GM12875 (cell line): ENCODE measurements around the gene DAPK1.
A peak's percentile ranks its signal among the peaks of the same experiment; 100 is the strongest.

Experiments
- H3K4me3 ChIP-seq: one replicate; pipeline ENCODE4 v1.5.1; 2011; ENCODE audit warnings: low read depth, low read length, control low read depth
- TF ChIP-seq, protein P1 (sequence below): IDR thresholded peaks from 2 replicates; pipeline ENCODE4 v1.5.1; 2011; ENCODE audit warnings: low read depth, mild to moderate bottlenecking, control low read depth, inconsistent platforms, low read length, moderate library complexity, borderline replicate concordance; ENCODE audit not compliant: insufficient read depth

DAPK1 gene

DNA sequence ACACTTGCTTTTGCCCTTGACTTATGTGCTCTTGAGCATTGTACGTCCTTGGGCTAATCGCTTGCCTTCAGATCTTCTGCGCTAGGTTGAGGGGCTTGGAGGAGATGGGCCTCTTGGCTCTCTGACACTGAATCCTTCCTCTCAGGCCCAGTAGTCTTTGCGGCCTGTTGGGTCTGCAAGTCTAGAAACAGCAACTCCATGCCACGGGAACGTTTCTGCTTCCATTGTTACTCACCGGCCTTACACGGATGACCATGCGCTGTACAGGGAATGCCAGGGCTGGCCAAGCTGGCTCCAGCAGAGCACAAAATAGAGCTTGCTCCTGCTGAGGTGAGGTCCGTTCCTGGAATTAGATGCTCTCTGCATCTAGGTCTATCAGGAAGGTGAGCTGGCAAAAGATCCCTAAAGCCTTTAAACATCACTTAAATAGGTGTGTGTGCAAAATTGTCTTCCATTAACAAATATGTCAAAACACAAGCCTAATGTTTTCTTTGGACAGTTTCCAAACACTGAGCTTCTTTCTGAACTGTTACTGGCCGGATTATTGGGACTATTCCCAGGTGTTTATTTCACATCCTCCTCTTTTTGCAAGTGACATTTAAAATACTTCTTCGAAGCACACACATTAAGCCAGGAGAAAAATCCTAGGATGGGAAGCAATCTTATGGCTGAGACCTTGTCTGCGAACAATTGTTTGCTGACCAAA, 29.7 kb downstream of the DAPK1 start:
- TF ChIP-seq, protein P1, sequence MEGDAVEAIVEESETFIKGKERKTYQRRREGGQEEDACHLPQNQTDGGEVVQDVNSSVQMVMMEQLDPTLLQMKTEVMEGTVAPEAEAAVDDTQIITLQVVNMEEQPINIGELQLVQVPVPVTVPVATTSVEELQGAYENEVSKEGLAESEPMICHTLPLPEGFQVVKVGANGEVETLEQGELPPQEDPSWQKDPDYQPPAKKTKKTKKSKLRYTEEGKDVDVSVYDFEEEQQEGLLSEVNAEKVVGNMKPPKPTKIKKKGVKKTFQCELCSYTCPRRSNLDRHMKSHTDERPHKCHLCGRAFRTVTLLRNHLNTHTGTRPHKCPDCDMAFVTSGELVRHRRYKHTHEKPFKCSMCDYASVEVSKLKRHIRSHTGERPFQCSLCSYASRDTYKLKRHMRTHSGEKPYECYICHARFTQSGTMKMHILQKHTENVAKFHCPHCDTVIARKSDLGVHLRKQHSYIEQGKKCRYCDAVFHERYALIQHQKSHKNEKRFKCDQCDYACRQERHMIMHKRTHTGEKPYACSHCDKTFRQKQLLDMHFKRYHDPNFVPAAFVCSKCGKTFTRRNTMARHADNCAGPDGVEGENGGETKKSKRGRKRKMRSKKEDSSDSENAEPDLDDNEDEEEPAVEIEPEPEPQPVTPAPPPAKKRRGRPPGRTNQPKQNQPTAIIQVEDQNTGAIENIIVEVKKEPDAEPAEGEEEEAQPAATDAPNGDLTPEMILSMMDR, result no peak
- no peak overlapping the region for H3K4me3 ChIP-seq

GRCh38 chr9:87528969-87529368, 31.3 kb downstream of the DAPK1 start:
- TF ChIP-seq, protein P1, result no peak
- no peak overlapping the region for H3K4me3 ChIP-seq

DNA sequence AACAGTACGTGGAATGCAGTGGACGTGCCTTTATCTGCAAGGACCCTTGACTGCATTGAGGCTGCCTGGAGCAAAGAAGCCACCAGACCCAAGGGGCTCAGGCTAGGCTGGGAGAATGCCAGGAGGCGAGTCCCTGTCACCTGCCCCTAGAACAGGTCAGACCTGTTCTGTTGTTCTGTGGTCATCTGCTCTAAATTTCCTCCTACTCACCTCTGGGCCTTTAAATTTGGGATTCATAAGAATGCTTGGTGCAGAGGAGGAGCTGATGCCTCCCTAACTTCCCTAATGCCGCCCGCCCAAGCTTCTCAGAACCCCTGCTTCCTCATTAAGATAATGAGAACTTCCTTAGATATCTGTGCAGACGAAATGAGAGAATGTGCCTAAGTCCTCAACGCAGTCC, 32.0 kb downstream of the DAPK1 start:
- TF ChIP-seq, protein P1, result no peak
- no peak overlapping the region for H3K4me3 ChIP-seq

DNA sequence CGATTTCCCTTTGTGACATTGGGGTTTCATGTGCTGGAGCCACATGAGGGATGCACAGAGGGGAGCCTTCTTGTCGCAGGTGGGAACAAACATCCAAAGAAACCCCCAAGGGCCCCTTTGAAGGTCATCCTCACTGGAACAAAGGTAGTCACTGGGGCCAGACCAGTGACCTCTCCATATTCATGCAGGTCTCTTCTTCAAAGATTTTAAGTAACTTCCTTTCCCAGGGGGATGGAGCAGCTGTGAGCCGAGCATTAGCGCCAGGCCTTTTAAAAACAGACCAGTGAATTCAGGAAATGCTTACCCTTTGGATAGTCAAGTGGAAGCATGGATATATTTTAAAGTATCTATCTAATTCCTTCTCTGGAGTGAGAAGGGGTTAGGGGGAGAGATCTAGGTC, 33.0 kb downstream of the DAPK1 start:
- H3K4me3 ChIP-seq, result no peak overlapping the region
- TF ChIP-seq, protein P1, result no peak

DNA sequence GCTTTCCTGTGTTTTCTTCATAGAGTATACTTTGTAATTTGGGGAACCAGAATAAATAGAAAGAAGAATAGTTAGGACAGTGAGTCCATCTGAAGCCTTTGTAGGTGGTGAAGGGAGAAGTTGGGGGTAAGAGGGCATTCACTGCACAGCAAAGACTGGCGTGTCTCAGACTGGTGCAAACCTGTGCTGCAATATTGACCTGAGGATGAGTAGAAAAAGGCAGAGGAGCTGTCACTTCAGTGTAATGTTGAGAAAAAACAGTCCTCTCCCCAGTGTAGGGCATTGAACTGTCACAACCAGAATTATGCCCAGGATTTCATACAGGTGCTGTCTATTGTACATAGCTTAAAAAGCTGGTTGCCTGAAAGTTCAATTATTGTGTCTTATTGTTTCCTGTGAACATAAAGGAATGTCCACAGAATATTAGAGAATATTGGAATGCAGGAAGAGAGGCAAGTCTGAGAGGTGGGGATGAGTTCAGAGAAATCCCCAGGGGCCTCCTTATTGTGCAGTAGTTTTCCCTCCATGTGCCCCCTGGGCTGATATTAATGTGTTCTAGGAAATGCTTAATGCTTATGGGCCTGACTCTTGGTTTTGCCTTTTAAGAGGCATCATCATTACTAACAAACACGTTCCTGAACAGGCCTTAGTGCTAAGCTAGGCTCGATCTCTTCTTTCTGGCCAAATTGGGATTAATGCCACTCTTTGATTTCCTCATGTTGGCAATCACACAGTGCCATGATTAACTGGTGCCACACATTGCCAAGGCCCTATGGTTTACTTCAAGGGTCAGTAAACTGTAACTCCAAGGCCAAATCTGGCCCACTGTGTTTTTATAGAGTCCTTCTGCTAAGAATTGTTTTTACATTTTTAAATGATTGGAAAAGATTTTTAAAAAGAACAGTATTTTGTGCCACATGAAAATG, 34.0 kb downstream of the DAPK1 start:
- no peak overlapping the region for H3K4me3 ChIP-seq
- TF ChIP-seq, protein P1, result no peak

DNA sequence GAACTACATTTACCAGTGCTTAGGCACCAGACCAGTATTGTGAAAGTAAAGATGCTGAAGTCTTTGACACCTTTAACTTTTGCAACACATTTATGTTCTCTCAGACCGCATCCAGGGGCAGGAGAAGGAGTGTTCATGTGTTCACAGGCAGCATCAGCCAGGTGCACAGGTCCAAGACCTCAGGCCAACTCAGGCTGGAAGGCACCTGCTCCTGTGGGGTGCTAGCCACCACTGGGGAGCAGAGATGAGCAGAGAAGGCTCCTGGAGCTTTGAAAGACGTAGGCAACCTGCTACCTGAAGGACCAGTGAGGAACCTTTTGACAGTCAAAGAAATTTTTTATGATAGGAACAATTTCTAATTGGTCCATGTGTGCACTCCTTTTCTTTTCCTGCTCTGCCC, 35.6 kb downstream of the DAPK1 start:
- no peak overlapping the region for H3K4me3 ChIP-seq
- TF ChIP-seq, protein P1, result peak; percentile 19; the same call in 1 of the 2 replicates

DNA sequence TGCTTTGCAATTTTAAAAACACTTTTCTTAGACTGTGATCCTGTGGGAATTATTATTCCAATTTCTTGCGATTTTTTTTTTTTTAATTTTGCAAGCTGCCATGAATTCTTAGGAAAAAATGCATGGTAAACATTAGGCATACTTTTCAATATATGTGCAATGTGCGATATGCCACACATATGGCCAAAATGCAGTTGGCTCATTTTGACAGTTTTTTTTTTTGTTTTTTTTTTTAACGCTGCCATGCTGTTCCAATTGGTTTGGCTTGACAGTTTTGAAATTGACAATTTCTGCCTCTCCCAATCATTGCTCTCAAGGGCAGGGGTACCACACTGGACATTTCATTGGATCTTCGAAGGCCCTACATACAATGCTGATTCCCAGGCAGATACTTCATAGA, 36.4 kb downstream of the DAPK1 start:
- no peak overlapping the region for H3K4me3 ChIP-seq
- TF ChIP-seq, protein P1, result no peak
